KOPT-K1 (cell line): ENCODE measurements around the gene PTK6.
"Not testable (repeated sequence)": the region's sequence is repeated elsewhere in the genome, so short reads cannot be mapped to it uniquely, and the experiment has no call there.

Source experiments
- H3K27ac ChIP-seq: fragments of 200-600 bp; sonication (generic); 2 replicates; pipeline ENCODE4 v1.5.1; 2016; ENCODE audit warnings: antibody characterized with exemption, mild to moderate bottlenecking, low read depth, low read length; ENCODE audit not compliant: poor library complexity, severe bottlenecking
- H3K36me3 ChIP-seq: fragments of 200-600 bp; sonication (generic); 2 replicates; pipeline ENCODE4 v1.5.1; 2017; ENCODE audit warnings: antibody characterized with exemption, mild to moderate bottlenecking, low read length, moderate library complexity; ENCODE audit not compliant: insufficient read depth
- H3K9me3 ChIP-seq: fragments of 200-600 bp; sonication (generic); 2 replicates; pipeline ENCODE4 v1.5.1; 2017; ENCODE audit warnings: antibody characterized with exemption, low read length, mild to moderate bottlenecking; ENCODE audit not compliant: insufficient read depth, poor library complexity, severe bottlenecking

The PTK6 gene

DNA sequence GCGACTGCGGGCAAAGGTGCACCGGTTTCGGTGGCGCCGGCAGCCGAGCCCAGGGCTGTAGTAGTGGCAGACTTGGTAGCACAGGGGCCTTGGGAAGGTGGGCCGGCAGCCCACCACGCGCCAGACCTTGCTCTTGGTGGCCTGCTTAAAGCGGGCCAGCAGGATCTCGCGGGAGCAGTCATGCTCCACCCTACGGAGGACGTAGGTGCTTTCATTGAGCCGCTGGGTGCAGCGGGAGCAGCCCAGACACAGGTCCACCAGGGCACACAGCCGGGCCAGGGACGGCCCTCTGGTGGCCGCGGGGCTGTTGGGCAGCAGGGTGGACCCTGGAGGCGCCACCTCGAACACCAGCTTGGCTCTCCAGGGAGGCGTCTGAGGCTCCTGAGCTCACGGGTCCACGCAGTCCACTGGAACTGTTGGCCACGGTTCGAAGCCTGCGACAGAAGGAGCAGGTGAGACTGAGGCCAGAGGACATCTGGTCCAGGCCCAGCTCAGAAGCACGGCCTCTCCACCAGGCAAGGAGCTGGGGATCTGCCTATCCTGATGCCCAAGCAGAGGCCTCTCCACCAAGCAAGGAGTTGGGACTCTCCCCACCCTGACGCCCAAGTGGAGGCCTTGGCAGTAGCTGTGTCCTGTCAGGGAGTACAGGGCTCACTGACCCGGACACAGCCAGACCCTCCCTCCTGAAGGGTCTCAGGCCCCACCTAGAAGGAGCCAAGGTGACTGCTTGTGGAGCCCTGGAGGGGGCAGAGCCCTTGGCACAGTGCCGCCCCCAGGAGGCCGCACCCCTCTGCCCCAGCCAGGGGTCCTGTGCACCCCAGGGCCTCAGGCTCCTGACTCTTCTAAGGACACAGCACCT lies 35.8 kb upstream of the PTK6 start:
- Histone ChIP-seq H3K36me3 (no peaks in the 10 kb centered on the region), H3K9me3 (no peaks in the 10 kb centered on the region), H3K27ac (peak overlapping the region; percentile 29)

- Histone ChIP-seq H3K27ac (no peak overlapping the region), H3K9me3 (no peaks in the 10 kb centered on the region)
Measured at GRCh38 chr20:63572071-63572787, 35.1 kb upstream of the PTK6 start.

DNA sequence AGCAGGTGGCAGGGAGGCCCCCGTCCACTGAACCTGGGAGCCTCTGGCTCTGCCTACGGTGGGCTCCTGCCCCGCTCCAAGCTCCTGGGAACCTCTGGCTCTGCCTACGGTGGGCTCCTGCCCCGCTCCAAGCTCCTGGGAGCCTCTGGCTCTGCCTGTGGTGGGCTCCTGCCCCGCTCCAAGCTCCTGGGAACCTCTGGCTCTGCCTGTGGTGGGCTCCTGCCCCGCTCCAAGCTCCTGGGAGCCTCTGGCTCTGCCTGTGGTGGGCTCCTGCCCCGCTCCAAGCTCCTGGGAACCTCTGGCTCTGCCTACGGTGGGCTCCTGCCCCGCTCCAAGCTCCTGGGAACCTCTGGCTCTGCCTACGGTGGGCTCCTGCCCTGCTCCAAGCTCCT lies 33.9 kb upstream of the PTK6 start:
- not testable (repeated sequence) for H3K27ac ChIP-seq, H3K9me3 ChIP-seq, H3K36me3 ChIP-seq

More at GRCh38 chr20:63572071-63572787, 35.1 kb upstream of the PTK6 start:
- H3K36me3 ChIP-seq: no peaks in the 10 kb centered on the region

DNA sequence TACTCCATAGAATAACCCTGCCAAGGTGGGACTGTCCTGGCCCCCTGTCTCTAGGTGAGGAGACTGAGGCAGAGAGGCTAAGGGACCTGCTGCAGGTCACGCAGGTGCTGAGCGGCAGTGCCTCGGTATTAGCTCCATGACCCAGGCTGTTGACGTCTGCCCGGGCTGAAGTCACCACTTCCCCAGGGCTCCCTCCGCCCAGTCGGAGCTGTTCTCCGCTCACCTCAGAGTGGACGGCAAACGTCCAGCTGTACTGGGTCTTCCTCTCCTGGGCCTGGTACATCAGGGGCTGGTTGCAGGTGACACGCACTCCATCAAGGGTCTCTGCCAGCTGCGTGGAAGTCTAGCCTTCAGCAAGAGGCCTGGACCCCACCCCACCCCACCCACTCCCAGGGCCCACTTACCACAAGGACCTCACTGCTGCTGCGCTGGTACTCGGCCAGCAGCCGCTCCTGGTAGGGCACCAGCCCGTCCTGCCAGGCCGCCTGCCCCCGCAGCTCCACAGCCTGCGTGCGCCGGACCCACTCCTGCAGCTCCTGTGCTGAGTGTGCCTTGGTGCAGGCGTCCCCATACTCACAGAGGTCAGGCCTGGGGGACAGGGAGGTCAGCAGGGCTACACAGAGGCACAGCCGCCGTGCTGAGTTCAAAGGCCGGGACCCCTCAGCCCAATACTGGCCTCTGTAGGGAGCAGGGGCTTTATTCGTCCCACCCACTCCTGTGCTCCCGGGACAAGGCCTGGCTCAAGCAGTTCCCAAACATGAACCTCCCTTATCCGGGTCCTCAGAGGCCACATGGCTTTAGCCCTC lies 33.3 kb upstream of the PTK6 start:
- Histone ChIP-seq H3K27ac (no peak overlapping the region), H3K36me3 (no peaks in the 10 kb centered on the region), H3K9me3 (no peaks in the 10 kb centered on the region)

DNA sequence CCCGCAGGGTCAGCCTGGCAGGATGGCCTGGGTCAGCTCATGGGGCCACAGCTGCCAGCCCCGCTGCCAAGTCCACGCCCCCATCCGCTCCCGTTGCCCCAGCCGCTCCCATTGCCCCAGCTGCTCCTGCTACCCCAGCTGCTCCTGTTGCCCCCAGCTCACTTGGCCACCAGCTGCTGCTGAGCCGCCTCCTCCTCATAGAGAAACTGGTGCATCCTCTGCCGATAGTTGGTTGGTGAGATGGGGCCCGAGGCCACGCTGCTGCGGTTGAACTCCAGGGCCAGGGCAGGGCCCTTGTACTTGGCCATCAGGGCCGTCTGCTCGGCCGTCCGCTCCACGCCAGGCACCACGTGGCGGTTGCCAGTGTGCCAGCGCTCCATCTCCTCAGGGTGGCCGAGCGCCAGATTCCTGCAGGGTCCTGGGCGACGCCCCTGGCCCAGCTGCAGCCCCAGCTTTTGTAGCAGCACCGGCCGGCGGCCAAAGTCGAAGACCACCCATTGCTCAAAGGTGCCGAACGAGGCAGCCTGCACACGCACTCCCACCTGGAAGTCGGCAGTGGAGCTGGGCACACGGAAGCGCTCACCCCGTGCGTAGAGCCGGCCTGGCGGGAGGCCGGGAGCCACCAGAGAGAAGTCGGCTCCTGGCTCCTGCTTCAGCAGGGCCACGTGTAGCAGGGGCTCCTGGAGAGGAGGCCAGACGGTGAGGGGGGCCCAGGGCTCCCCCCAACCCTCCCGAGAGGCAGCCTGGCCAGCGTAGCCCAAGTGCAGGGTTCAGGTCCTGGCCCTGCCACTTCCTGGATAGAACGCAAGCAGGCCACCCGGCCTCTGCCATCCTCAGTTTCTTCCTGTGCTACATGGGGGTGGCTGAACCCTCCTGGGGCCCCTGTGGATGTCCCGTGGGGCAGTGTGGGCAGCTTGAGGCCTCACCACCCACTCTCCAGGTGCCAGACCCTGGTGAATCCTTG lies 32.1 kb upstream of the PTK6 start:
- no peaks in the 10 kb centered on the region for H3K9me3 ChIP-seq
- H3K36me3 ChIP-seq: no peaks in the 10 kb centered on the region
- H3K27ac ChIP-seq: no peak overlapping the region

DNA sequence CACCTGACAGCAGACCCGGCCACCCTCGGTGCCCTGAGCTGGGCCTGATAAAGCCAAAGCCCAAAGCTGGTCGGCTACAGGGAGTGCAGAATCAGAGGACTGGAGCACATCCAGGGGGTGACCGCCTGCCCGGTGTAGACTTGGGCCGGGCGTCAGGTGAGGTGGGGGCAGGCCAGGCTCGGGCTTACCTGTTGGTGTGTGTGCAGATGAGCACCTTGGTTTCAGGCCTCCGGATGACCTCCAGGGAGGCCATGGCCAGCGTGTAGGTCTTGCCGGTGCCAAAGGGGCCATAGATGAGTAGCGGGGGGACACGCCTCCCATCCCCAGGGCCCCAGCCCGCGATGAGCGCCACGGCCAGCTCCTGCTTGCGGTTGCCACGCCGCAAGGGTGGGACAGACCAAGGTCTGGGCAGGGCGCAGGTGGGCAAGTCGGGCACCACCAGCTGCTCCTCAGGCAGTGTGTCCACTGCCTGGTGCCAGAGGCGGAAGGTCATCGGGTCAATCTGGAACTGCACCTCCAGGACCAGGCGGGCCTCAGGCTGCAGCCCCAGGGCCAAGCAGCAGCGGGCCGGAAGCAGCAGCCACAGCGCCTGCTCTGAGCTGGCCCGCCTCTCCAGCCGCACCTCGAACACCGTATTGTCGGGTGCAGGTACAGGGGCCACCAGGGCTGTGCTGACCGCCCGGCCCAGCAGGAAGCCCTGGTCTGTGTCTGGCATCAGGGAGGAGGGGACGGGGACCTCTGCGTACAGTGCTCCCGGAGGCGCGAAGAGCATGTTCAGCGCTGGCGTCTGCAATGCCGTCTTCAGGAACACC lies 31.2 kb upstream of the PTK6 start:
- Histone ChIP-seq H3K36me3 (no peaks in the 10 kb centered on the region), H3K9me3 (no peaks in the 10 kb centered on the region), H3K27ac (no peak overlapping the region)

DNA sequence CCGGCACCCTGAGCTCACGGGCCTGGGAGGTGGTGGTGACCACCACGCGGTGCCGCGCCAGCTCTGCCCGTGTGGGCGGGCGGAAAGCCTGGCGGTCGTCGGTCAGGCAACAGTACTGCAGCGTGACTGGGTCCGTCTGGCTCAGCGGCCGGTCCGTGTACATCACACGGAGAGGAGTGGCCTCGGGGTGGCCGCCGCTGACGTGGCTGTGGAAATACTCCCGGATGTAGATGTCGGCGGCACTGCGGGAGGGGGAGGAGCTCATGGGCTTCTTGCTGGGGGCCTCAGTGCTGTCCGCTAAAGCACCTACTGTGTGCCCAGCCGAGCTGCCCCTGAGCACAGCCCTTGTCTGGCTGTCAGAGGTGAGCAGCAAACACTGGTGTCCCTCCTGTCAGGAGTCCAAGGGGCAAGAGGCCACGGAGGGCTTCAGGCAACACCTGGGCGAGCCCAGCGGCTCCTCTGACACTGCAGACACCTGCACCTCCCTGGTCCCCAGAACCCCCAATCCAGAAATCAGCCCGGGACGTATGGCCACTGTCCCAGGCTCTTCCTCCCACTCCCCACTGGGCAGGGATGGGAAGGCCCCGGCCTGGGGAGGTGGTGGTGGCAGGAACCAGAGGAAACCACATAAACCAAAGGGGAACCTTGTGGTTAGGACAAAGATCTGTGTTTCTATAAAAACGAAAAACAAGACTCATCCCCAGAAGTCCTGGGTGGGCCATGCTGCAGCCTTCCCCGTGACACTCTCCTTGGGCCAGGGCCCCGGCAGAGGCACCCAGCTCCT lies 30.4 kb upstream of the PTK6 start:
- H3K9me3 ChIP-seq: no peaks in the 10 kb centered on the region
- H3K36me3 ChIP-seq: no peaks in the 10 kb centered on the region
- H3K27ac ChIP-seq: no peak overlapping the region

GRCh38 chr20:63567136-63567385 lies 29.9 kb upstream of the PTK6 start:
- H3K36me3 ChIP-seq: no peaks in the 10 kb centered on the region
- H3K9me3 ChIP-seq: no peaks in the 10 kb centered on the region
- H3K27ac ChIP-seq: no peak overlapping the region

DNA sequence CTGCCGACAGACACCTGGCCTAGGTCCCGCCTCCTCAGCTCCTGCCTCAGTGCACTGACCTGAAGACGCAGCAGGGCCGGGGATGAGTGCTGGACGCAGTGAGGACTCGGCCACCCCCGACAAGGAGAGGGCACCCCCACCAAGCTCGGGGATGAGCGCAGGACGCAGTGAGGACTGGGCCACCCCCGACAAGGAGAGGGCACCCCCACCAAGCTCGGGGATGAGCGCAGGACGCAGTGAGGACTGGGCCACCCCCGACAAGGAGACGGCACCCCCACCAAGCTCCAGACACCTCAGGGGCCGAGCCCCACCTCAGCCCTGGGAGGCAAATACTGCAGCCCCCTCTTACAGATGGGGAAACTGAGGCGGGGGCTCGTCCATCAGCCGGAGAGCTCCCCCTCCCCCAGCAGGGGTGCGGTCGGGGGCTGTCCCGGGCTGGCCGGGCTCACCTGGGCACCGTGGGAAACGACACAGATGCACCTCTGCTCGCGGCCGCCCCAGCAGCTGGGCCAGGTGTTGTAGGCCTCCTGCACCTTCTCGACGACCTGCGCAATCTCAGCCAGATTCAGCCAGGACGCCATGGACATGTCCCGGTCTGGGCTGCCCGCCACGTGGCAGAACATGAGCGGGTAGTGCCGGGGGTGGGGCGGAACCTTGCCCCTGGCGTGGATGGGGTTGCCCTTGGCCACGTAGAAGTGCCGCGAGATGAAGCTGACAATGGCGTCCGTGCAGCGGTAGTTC lies 29.4 kb upstream of the PTK6 start:
- Histone ChIP-seq H3K36me3 (no peaks in the 10 kb centered on the region), H3K9me3 (no peaks in the 10 kb centered on the region), H3K27ac (no peak overlapping the region)

DNA sequence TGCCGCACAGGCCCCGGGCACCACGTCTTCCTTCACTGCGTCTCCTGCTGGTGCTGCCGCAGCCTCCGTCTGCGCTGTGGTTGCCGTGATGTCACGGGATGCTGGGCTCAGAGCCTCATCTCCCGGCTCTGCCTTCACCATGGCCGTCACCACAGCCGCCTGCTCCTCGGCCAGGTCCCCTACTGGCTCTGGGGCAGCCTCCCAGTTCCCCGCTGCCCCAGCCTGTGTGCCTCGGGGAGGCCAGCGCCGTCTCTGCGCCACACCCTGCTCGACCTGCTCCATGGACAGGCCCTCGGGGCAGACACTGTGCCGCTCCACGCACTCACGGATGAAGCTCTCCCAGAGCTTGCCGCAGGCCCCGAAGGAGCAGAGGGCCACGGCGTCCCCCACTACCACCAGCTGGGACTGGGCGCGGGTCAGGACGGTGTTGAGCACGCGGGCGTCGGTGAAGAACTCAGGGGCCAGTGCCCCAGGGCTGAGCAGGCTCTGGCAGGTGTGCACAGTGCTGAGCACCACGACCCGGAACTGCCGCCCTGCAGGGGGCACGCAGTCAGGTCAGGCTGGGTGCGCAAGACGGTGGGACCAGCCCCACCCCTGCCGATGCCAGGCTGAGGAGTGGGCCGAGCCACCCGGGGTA lies 28.6 kb upstream of the PTK6 start:
- H3K9me3 ChIP-seq: no peaks in the 10 kb centered on the region
- no peaks in the 10 kb centered on the region for H3K36me3 ChIP-seq

GRCh38 chr20:63565021-63565698 lies 28.0 kb upstream of the PTK6 start:
- H3K27ac ChIP-seq: no peak overlapping the region
- H3K9me3 ChIP-seq: no peaks in the 10 kb centered on the region
- H3K36me3 ChIP-seq: no peaks in the 10 kb centered on the region

More for the DNA sequence above, 28.6 kb upstream of the PTK6 start:
- no peak overlapping the region for H3K27ac ChIP-seq
